ENCODE results near the gene NPC1L1.

GRCh38 chr7:44470628-44471245 lies 70.4 kb downstream of the NPC1L1 start:
- no peak for TF ChIP-seq CTCF (conservative IDR thresholded peaks at IDR 0.05; ENCODE audit: low read length)
- TF ChIP-seq EZH2phosphoT487 (IDR thresholded peaks at IDR 0.05; ENCODE audit: borderline replicate concordance, low read depth, low read length): no peak

Data from OCI-LY7 (cell line).